Activated CD4-positive, alpha-beta T cell treated with anti-CD3 and anti-CD28 coated beads, Interleukin-2, amount 50 U/mL, for 1 hour (primary cell): ENCODE results near the gene LDLR.
"Not testable (repeated sequence)": the region's sequence is repeated elsewhere in the genome, so short reads cannot be mapped to it uniquely, and the experiment has no call there.

Source experiments
- DNase-seq: peaks from one replicate; pipeline ENCODE4 v3.0.0-alpha.2; 2020

The LDLR gene

GRCh38 chr19:11176466-11177193 lies 87.4 kb downstream of the LDLR start:
- DNase-seq, result no peak

GRCh38 chr19:11177592-11177991 lies 88.3 kb downstream of the LDLR start:
- DNase-seq, result no peak

- not testable (repeated sequence) for DNase-seq
These were observed 89.8 kb downstream of the LDLR start for GRCh38 chr19:11179145-11179465.

GRCh38 chr19:11179716-11180297 lies 90.5 kb downstream of the LDLR start:
- no peak for DNase-seq

- no peak for DNase-seq
These were observed 91.1 kb downstream of the LDLR start for GRCh38 chr19:11180346-11180745.

GRCh38 chr19:11180975-11181374 lies 91.7 kb downstream of the LDLR start:
- DNase-seq, result not testable (repeated sequence)

- DNase-seq, result no peak
These were observed 92.2 kb downstream of the LDLR start for GRCh38 chr19:11181488-11181887.
